ENCODE results near the gene TFPT. TPM values are rescaled to one million over a fixed set of nuclear protein-coding genes. Genes with fewer than 3 reads are reported as not detected.

Gene TFPT
- total RNA-seq, 4 donors from 2014 or later = 0.88 to 37.1 (median 9.9) TPM

GRCh38 chr19:54108496-54108895 lies 7.0 kb downstream of the TFPT start:
- Histone ChIP-seq H3K27ac (no peak overlapping the region), H3K9me3 (no peaks in the 10 kb centered on the region), H3K36me3 (no peaks in the 10 kb centered on the region), H3K27me3 (no peaks in the 10 kb centered on the region), H3K4me3 (no peak overlapping the region), H3K4me1 (peaks cover 0 to 2% of the 10 kb centered on the region in 2 donors)
- TF ChIP-seq CTCF (IDR thresholded peaks at IDR 0.05) (no peak), POLR2A (IDR thresholded peaks at IDR 0.05) (no peak)
- DNase-seq = no peak
- intact Hi-C loops (cut with DNase I; ENCODE audit: low total_unique reads) = no loop called here

DNA sequence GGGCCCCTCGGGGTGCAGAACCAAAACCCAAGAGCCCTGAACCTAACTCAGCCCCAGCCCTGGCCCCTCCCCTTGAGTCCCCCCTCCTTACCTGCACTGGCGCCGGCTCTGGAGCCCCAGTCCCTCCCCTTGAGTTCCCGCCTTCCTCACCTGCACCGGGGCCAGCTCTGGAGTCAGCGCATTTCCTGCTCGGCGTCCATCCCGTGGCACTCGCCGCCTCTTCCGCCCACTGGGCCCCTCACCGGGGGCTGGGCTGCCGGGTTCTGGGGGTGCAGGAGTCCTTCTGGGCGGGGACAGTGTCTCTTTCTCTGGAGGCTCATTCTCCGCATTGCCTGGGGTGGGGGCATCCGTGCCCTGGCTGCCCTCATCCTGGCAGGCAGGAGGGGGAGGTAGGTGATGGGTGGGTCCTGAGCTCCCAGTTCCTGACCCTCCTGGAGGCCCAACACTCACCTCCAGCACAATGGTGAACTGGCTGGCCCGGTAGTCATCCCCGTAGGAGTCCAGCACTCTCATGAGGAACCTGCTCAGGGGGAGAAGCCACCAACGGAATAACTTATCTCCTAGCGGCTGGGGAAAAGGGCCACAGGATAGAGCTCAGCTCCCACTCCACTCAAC lies 7.5 kb downstream of the TFPT start:
- DNase-seq = no peak
- no peak overlapping the region for H3K27ac ChIP-seq
- no peaks in the 10 kb centered on the region for H3K9me3 ChIP-seq
- TF ChIP-seq CTCF (IDR thresholded peaks at IDR 0.05) = no peak
- no peak for TF ChIP-seq POLR2A (IDR thresholded peaks at IDR 0.05)
- intact Hi-C loops (cut with DNase I; ENCODE audit: low total_unique reads) = no loop called here
- no peak overlapping the region for H3K4me3 ChIP-seq
- H3K36me3 ChIP-seq = no peaks in the 10 kb centered on the region
- peaks cover 0 to 7% of the 10 kb centered on the region in 2 donors for H3K4me1 ChIP-seq
- H3K27me3 ChIP-seq = no peaks in the 10 kb centered on the region

- Histone ChIP-seq H3K27me3 (no peaks in the 10 kb centered on the region), H3K9me3 (no peaks in the 10 kb centered on the region), H3K4me3 (no peak overlapping the region), H3K4me1 (peaks cover 0 to 7% of the 10 kb centered on the region in 2 donors), H3K27ac (no peak overlapping the region), H3K36me3 (no peaks in the 10 kb centered on the region)
- intact Hi-C loops (cut with DNase I; ENCODE audit: low total_unique reads) = no loop called here
- DNase-seq = no peak
- TF ChIP-seq POLR2A (IDR thresholded peaks at IDR 0.05) (no peak), CTCF (IDR thresholded peaks at IDR 0.05) (no peak)
Measured at GRCh38 chr19:54106716-54107115, 8.7 kb downstream of the TFPT start.

- intact Hi-C loops (cut with DNase I; ENCODE audit: low total_unique reads) = no loop called here
- H3K36me3 ChIP-seq = no peaks in the 10 kb centered on the region
- no peaks in the 10 kb centered on the region for H3K9me3 ChIP-seq
- H3K27ac ChIP-seq = no peak overlapping the region
- DNase-seq = no peak
- TF ChIP-seq POLR2A (IDR thresholded peaks at IDR 0.05) = no peak
- no peak for TF ChIP-seq CTCF (IDR thresholded peaks at IDR 0.05)
- no peak overlapping the region for H3K4me3 ChIP-seq
- H3K27me3 ChIP-seq = no peaks in the 10 kb centered on the region
- peaks cover 0 to 7% of the 10 kb centered on the region in 2 donors for H3K4me1 ChIP-seq
Measured at GRCh38 chr19:54105796-54106195, 9.7 kb downstream of the TFPT start.

DNA sequence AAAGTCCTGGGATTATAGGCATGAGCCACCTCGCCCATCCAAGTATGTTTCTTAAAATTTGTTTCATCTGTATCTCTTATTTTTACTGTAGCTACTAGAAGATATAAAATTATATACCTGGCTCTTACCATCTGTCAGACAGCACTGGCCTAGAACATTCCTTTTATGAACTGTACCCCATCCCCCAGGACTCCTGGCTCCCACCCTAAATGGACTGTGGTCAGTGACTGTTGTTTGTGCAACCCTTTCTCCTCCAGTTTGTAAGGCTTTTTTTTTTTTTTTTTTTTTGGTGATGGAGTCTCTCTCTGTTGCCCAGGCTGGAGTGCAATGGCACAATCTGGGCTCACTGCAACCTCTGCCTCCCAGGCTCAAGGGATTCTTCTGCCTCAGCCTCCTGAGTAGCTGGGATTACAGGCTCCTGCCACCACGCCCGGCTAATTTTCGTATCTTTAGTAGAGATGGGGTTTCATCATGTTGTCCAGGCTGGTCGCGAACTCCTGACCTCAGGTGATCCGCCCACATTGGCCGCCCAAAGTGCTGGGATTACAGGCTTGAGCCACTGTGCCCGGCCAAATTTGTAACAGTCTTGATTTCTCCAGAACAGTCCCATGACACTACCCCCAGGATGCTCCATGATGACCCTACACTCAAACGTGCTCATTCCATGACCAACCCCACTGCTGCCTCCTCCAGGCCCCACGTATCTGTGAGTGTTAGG lies 10.3 kb downstream of the TFPT start:
- H3K27me3 ChIP-seq = no peaks in the 10 kb centered on the region
- no peak for TF ChIP-seq POLR2A (IDR thresholded peaks at IDR 0.05)
- TF ChIP-seq CTCF (IDR thresholded peaks at IDR 0.05) = no peak
- H3K9me3 ChIP-seq = no peaks in the 10 kb centered on the region
- DNase-seq = no peak
- H3K4me1 ChIP-seq = peaks cover 0 to 7% of the 10 kb centered on the region in 2 donors
- intact Hi-C loops (cut with DNase I; ENCODE audit: low total_unique reads) = no loop called here
- H3K36me3 ChIP-seq = no peaks in the 10 kb centered on the region
- H3K4me3 ChIP-seq = no peak overlapping the region
- no peak overlapping the region for H3K27ac ChIP-seq

Measured in uterus (tissue), 4 donors.